MCF 10A (cell line): ENCODE measurements around the gene ADCY4. TPM values are rescaled to one million over a fixed set of nuclear protein-coding genes. Genes with fewer than 3 reads are reported as not detected.

Experiments
- BruUV-seq: library from RNA; stranded (reverse); fragments of 400-500 nt; replicated peaks from 2 replicates; lab custom pipeline; 2021; lab: Mats Ljungman, UMichigan
- CTCF ChIA-PET: fragments of 300-600 bp; sonication (Branson Sonifier 250); formaldehyde crosslinking; extraction: SDS; loops from one replicate; lab custom pipeline; 2021; ENCODE audit warnings: antibody characterized with exemption, inconsistent platforms; lab: Yijun Ruan, JAX
- POLR2A ChIA-PET: fragments of 300-600, 350-650 bp; sonication (Branson Sonifier 250); formaldehyde crosslinking; extraction: SDS; loops from one replicate; lab custom pipeline; 2020; ENCODE audit warnings: antibody characterized with exemption, inconsistent platforms; lab: Yijun Ruan, JAX
- DNase-seq: peaks from one replicate; pipeline ENCODE4 v3.0.0-alpha.2; 2018; ENCODE audit not compliant: unreplicated experiment
- H3K27ac Mint-ChIP-seq: one replicate; pipeline ENCODE4 v1.8.0; 2022; ENCODE audit warnings: mild to moderate bottlenecking, low read depth, mixed read lengths; ENCODE audit not compliant: unreplicated experiment
- H3K27me3 Mint-ChIP-seq: one replicate; pipeline ENCODE4 v1.8.0; 2022; ENCODE audit warnings: mixed read lengths; ENCODE audit not compliant: insufficient read depth, unreplicated experiment
- H3K36me3 Mint-ChIP-seq: one replicate; pipeline ENCODE4 v1.8.0; 2022; ENCODE audit warnings: mild to moderate bottlenecking, moderate library complexity, mixed read lengths; ENCODE audit not compliant: insufficient read depth, unreplicated experiment
- H3K4me1 Mint-ChIP-seq: one replicate; pipeline ENCODE4 v1.8.0; 2022; ENCODE audit warnings: mixed read lengths; ENCODE audit not compliant: insufficient read depth, unreplicated experiment
- H3K4me3 Mint-ChIP-seq: one replicate; pipeline ENCODE4 v1.8.0; 2022; ENCODE audit warnings: mild to moderate bottlenecking, moderate library complexity, mixed read lengths; ENCODE audit not compliant: unreplicated experiment
- H3K9me3 Mint-ChIP-seq: one replicate; pipeline ENCODE4 v1.8.0; 2022; ENCODE audit warnings: mixed read lengths; ENCODE audit not compliant: unreplicated experiment
- intact Hi-C: fragments of 100-400 bp; cut with micrococcal nuclease; formaldehyde crosslinking; loops from 2 replicates; pipeline ENCODE4 v1.14.1; 2022
- total RNA-seq: library from RNA; stranded (reverse); gene quantifications from 2 replicates; pipeline ENCODE4 v1.2.3, GENCODE V29; 2022
- TF ChIP-seq, protein P1 (sequence below): fragments of 200-600 bp; IDR thresholded peaks from one replicate; pipeline ENCODE4 v1.8.0; 2022; ENCODE audit warnings: antibody characterized with exemption, mild to moderate bottlenecking; ENCODE audit not compliant: unreplicated experiment

ADCY4 gene
- total RNA-seq, 1 experiment from 2014 or later, result not detected

DNA sequence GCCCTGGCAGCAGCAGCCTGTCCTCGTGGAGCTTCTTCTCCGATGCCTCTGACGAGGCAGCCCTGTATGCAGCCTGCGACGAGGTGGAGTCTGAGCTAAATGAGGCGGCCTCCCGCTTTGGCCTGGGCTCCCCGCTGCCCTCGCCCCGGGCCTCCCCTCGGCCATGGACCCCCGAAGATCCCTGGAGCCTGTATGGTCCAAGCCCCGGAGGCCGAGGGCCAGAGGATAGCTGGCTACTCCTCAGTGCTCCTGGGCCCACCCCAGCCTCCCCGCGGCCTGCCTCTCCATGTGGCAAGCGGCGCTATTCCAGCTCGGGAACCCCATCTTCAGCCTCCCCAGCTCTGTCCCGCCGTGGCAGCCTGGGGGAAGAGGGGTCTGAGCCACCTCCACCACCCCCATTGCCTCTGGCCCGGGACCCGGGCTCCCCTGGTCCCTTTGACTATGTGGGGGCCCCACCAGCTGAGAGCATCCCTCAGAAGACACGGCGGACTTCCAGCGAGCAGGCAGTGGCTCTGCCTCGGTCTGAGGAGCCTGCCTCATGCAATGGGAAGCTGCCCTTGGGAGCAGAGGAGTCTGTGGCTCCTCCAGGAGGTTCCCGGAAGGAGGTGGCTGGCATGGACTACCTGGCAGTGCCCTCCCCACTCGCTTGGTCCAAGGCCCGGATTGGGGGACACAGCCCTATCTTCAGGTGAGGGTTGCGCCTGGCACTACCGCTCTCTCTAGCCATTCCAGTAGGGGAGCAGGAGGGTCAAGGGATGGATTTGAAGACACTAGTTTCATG lies 35.2 kb upstream of the ADCY4 start:
- ChIA-PET CTCF (interaction anchor here (0.9 to 2.9 kb wide), 7 partner anchors 8 to 62 kb away, joined by 3 to 17 read pairs (median 8); partner anchors contain the start of gene NYNRIN), POLR2A (interaction anchor here (0.7 to 0.8 kb wide), 2 partner anchors 10 to 60 kb away, joined by 3 to 5 read pairs; partner anchors contain the start of genes CBLN3 and KHNYN)
- TF ChIP-seq, protein P1, sequence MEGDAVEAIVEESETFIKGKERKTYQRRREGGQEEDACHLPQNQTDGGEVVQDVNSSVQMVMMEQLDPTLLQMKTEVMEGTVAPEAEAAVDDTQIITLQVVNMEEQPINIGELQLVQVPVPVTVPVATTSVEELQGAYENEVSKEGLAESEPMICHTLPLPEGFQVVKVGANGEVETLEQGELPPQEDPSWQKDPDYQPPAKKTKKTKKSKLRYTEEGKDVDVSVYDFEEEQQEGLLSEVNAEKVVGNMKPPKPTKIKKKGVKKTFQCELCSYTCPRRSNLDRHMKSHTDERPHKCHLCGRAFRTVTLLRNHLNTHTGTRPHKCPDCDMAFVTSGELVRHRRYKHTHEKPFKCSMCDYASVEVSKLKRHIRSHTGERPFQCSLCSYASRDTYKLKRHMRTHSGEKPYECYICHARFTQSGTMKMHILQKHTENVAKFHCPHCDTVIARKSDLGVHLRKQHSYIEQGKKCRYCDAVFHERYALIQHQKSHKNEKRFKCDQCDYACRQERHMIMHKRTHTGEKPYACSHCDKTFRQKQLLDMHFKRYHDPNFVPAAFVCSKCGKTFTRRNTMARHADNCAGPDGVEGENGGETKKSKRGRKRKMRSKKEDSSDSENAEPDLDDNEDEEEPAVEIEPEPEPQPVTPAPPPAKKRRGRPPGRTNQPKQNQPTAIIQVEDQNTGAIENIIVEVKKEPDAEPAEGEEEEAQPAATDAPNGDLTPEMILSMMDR, result no peak
- DNase-seq, result no peak
- Mint-ChIP-seq H3K27me3 (no peaks in the 10 kb centered on the region), H3K4me1 (peaks cover 20% of the 10 kb centered on the region), H3K4me3 (no peak overlapping the region), H3K9me3 (no peaks in the 10 kb centered on the region), H3K36me3 (peaks cover 7% of the 10 kb centered on the region), H3K27ac (no peak overlapping the region)
- BruUV-seq, result no TSS peak
- intact Hi-C loops, result no loop called here

DNA sequence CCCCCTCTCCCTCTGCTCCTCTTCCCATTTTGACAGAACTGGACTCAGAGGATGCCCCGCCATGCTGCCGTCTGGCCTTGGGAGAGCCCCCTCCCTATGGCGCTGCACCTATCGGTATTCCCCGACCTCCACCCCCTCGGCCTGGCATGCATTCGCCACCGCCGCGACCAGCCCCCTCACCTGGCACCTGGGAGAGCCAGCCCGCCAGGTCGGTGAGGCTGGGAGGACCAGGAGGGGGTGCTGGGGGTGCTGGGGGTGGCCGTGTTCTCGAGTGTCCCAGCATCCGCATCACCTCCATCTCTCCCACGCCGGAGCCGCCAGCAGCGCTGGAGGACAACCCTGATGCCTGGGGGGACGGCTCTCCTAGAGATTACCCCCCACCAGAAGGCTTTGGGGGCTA lies 34.6 kb upstream of the ADCY4 start:
- TF ChIP-seq, protein P1, result no peak
- peak overlapping the region; percentile 63 for H3K27ac Mint-ChIP-seq
- POLR2A ChIA-PET, result no interaction called here
- CTCF ChIA-PET, result interaction anchor here (1.0 to 2.5 kb wide), 3 partner anchors 29 to 62 kb away, joined by 3 to 17 read pairs (median 8); partner anchors contain the start of gene NYNRIN
- peaks cover 7% of the 10 kb centered on the region for H3K36me3 Mint-ChIP-seq
- H3K4me3 Mint-ChIP-seq, result no peak overlapping the region
- intact Hi-C loops, result no loop called here
- DNase-seq, result no peak
- no TSS peak for BruUV-seq
- no peaks in the 10 kb centered on the region for H3K27me3 Mint-ChIP-seq
- no peaks in the 10 kb centered on the region for H3K9me3 Mint-ChIP-seq
- H3K4me1 Mint-ChIP-seq, result peaks cover 24% of the 10 kb centered on the region

DNA sequence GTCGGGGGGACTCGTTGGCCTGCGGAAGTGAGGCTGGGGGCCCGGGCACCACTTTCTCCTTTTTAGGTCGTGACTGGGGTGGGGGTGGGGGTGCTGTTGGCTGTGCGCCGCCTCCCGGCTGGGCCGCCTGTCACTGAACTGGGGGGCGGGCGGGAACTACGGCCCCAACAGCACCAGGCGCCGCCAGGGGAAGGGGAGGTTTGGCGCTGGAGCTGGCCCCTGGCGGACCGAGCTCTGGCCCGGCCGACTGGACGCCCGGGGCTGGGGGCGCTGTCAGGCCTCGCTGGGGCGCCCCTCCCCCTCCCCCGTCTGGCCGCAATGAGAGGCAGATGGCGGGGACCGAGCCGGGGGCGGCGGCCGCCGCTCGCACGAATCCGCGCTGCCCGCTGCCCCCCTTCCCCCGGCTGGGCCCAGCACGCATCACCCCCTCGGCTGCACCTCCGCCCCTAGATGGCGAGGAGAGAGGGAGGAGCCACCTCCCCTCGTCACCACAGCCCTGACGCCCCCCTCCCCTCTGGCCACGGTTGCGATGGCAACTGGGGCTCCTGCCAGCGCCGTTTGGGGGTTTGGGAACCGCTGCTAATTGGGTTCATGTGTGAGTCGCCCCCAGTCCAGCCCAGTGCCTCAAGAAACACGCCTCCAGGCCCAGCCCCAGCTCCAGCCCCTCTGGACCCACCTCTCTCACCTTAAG lies 33.8 kb upstream of the ADCY4 start:
- no peak for DNase-seq
- H3K9me3 Mint-ChIP-seq, result no peaks in the 10 kb centered on the region
- peaks cover 24% of the 10 kb centered on the region for H3K4me1 Mint-ChIP-seq
- BruUV-seq, result no TSS peak
- POLR2A ChIA-PET, result no interaction called here
- TF ChIP-seq, protein P1, result no peak
- peaks cover 7% of the 10 kb centered on the region for H3K36me3 Mint-ChIP-seq
- peak overlapping the region; percentile 63 for H3K27ac Mint-ChIP-seq
- CTCF ChIA-PET, result interaction anchor here (0.6 to 0.8 kb wide), 2 partner anchors 11 to 1806 kb away, joined by 3 read pairs; no protein-coding TSS in a partner anchor
- H3K4me3 Mint-ChIP-seq, result no peak overlapping the region
- H3K27me3 Mint-ChIP-seq, result no peaks in the 10 kb centered on the region
- intact Hi-C loops, result no loop called here

DNA sequence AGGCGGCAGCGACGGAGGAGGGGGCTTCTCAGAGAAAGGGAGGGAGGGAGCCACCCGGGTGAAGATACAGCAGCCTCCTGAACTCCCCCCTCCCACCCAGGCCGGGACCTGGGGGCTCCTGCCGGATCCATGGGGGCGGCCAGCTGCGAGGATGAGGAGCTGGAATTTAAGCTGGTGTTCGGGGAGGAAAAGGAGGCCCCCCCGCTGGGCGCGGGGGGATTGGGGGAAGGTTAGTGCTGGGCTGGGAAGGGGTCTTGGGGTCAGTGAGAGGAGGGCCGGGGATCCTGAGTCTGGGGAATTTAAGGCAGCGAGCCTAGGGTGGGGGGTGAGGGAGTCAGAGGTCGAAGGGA lies 33.3 kb upstream of the ADCY4 start:
- CTCF ChIA-PET, result interaction anchor here (0.6 to 0.8 kb wide), 3 partner anchors 10 to 1806 kb away, joined by 3 to 4 read pairs (median 3); no protein-coding TSS in a partner anchor
- Mint-ChIP-seq H3K4me1 (peaks cover 24% of the 10 kb centered on the region), H3K9me3 (no peaks in the 10 kb centered on the region), H3K27me3 (no peaks in the 10 kb centered on the region), H3K4me3 (peak overlapping the region; percentile 75), H3K27ac (no peak overlapping the region), H3K36me3 (peaks cover 7% of the 10 kb centered on the region)
- POLR2A ChIA-PET, result no interaction called here
- no TSS peak for BruUV-seq
- DNase-seq, result no peak
- intact Hi-C loops, result no loop called here
- TF ChIP-seq, protein P1, result no peak
